ELF-1 (cell line): ENCODE measurements around the gene DGLUCY.
"Not testable (repeated sequence)": the region's sequence is repeated elsewhere in the genome, so short reads cannot be mapped to it uniquely, and the experiment has no call there.

ENCODE experiments used
- DNase-seq: peaks from one replicate; pipeline ENCODE4 v3.0.0-alpha.2; 2016; ENCODE audit warnings: low read depth, low spot score

The DGLUCY gene

DNA sequence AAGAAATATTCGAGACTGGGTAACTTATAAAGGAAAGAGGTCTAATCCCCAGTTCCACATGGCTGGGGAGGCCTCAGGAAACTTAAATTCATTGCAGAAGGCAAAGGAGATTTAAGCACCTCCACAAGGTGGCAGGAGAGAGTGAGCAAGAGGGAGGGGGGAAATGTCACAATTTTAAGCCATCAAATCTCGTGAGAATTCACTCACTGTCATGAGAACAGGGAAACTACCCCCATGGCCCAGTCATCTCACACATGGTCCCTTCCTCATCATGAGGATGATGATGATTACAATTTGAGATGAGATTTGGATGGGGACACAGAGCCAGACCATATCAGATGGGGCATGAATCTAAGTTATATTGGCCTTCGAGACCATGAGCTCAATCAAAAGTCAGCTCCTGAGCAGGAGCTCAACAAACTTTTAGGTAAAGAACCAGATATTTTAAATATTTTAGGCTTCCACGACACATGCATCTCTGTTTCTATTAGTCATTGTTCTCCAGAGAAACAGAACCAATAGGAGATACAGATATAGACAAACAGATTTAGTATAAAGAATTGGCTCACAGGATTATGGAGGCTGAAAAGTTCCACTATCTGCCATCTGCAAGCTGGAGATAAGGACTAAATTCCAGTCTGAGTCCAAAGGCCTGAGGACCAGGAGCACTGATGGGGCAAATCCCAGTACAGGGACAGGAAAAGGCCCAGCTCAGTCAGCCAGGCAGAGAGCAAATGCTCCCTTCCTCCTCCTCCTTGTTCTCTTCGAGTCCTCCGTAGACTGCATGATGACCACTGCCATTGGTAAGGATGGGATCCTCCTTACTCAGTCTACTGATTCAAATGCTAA is 24.9 kb downstream of the DGLUCY start:
- DNase-seq, result peak; percentile 37

- no peak for DNase-seq
These were observed 25.9 kb downstream of the DGLUCY start for GRCh38 chr14:91139776-91140175.

DNA sequence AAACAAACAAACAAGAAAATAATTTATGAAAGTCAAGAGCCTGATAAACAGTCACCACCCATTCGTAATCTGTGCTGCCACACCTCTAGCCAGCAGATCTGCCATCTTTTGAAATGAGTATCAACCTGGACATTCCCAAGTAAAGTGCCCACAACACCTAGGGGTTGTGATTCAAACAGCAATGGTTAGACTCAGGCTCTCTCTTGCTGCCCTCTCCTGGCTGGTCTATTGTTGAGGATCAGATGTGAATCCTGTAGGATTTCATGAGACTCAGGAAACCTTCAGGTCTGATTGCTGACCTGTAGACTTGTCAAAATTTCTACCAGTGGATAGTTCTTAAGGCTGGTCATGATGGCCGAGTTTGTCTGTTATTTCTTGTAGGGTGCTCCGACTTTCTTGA is 26.8 kb downstream of the DGLUCY start:
- peak; percentile 63 for DNase-seq

DNA sequence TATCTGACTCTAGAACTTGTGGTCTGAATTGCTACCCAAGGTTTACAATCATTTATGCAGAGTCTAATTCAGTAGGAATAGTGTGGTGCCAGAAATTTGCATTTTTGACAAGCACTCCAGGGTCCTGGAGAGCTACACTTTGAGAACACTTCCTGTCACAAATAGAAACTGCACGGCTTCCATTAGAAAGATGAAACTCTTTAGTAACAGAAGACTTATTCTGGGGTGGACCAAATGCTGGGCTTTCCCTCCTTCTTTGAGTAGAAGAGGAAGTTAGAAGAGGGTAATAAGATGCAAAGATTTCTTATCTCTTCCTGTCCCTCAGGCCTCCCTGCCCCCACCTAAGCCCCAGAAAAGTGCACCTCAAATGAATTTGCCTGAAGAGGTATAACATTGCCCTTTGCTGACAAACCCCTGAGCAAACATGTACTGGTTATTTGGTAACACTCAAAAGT is 28.4 kb downstream of the DGLUCY start:
- DNase-seq, result no peak

DNA sequence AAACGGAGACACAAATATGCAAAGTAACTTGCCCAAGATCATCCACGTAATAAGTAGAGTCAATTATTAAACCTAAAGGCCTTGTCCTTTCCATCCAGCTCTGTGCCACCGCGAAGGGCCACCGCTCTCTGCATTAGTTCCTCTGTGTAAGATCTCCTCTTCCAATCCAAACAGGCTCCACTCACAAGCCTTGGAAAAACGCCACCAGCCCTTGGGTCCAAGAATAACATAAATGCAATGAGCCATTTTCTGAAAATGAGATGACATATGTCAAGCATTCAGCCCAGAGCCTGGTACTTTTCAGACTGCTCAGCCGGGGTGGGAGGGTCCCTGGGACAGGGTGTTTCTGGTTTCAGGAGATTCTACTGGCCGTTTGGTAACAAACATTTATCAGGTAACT is 30.0 kb downstream of the DGLUCY start:
- DNase-seq, result no peak

GRCh38 chr14:91144425-91145145 is 30.7 kb downstream of the DGLUCY start:
- DNase-seq, result no peak

GRCh38 chr14:91145391-91146160 is 31.7 kb downstream of the DGLUCY start:
- no peak for DNase-seq

- no peak for DNase-seq
These were observed 32.8 kb downstream of the DGLUCY start for GRCh38 chr14:91146661-91147060.

DNA sequence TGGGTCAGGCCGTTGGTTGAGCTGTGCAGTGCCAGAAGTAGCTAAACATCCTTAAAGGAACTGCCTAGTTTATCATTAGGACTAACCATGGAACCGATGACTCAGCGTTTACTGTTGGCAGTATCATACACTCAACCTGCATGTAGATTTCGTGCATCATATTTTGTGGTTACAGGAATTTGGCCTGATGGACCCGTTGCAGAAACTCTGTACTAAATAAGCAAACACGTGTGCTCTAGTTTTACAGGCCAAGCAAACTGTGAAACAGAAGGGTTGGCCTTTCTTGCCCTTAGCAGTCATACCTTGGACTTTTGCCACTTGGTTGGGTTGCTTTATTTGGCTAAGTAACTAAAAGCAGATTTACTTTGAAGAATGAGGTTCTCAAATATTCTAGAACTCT is 35.6 kb downstream of the DGLUCY start:
- DNase-seq, result no peak

- no peak for DNase-seq
These were observed 38.6 kb downstream of the DGLUCY start for GRCh38 chr14:91152499-91152898.

GRCh38 chr14:91153360-91153759 is 39.5 kb downstream of the DGLUCY start:
- no peak for DNase-seq

DNA sequence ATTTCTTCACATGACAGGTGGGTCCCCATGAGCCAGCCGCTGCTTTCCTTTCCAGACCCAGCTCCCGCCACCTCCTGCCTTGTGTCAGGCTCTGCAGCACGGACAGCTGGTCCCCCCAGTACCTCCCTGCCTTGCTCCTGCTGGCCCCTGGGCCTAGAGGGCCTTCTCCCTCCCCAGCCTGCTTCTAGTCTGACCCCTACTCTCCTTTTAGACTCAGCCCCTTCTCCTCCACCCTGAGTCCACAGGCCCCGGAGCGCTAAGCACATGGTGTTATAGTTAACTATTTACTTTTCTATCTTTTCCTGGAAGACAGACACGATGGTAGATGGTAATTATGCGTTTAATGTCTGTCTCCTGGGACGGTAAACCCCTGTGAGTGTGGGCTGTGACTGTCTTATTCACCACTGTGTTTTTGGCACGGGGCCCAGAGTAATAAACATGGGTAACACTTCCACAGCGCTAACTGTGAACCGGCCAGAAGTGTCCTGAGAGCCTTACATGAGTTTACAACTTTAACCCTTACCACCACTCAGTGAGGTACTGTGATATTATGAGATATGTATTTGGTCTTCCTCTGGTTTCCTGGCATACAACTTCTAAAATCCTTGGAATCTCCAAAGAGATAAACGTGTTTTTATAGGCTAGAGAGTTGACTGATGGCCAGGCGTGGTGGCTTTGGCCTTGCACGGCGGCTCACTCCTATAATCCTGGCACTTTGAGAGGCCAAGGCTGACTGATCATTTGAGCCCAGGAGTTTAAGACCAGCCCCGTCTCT is 41.2 kb downstream of the DGLUCY start:
- no peak for DNase-seq

GRCh38 chr14:91155626-91156089 is 41.8 kb downstream of the DGLUCY start:
- no peak for DNase-seq

DNA sequence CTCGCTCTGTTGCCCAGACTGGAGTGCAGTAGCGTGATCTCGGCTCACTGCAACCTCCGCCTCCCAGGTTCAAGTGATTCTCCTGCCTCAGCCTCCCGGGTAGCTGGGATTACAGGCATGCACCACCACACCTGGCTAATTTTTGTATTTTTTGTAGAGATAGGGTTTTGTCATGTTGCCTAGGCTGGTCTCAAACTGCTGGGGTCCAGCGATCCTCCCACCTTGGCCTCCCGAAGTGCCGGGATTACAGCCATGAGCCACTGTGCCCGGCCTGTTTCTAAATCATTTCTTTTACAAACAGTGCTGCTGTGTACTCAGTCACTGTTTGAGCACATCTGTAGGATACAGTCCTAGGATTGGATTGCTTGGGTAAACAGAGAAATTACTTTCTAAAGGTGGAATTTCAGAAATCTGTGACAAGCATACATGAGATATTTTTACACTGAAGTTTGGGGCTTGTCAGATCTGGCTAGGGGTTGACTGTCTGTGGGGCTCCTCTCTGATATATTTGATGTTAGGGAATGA is 42.3 kb downstream of the DGLUCY start:
- DNase-seq, result not testable (repeated sequence)

GRCh38 chr14:91156877-91157276 is 43.0 kb downstream of the DGLUCY start:
- DNase-seq, result not testable (repeated sequence)

DNA sequence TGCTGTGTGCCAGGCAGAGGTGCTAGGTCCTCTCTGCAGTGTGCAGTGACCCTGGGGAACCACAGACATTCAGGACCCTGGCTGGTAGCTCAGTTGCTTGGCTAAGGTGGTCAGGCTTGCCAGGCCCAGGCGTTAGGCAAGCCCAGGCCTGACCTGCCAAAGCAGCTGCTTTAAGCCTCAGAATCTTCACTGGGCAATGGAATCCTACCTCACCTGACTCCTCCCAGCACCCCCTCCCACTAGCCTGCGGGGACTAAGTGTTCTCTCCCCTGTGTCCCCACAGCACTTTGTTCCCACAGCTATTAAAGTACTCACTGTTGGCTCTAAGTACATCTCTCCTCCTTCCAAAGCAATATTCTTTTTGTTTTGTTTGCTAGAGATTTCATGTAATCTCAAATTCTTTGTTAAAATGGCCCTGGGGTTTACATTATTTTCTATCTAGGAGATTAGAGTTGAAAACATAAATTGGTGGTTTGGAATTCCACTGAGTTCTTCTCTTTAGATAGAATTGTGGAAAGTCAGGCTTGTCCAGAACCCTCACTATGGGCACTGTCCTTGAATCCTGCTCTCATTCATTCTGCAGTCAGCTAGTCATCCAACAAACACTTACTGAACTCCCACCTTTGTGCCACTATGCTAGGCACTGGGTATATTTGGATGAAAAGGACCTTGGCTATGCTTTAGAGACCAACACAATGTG is 44.4 kb downstream of the DGLUCY start:
- no peak for DNase-seq

- DNase-seq, result no peak
These were observed 45.3 kb downstream of the DGLUCY start for GRCh38 chr14:91159182-91159581.

- DNase-seq, result no peak
These were observed 46.0 kb downstream of the DGLUCY start for GRCh38 chr14:91159906-91160305.

- no peak for DNase-seq
These were observed 49.4 kb downstream of the DGLUCY start for GRCh38 chr14:91163316-91163715.

GRCh38 chr14:91164676-91165075 is 50.8 kb downstream of the DGLUCY start:
- no peak for DNase-seq
